Measurements from ENCODE around the gene MAP7D1. TPM values are rescaled to one million over a fixed set of nuclear protein-coding genes. Genes with fewer than 3 reads are reported as not detected.
A peak's percentile ranks its signal among the peaks of the same experiment; 100 is the strongest.

Gene MAP7D1
- total RNA-seq, 2 donors from 2014 or later, result 119 to 120 TPM

DNA sequence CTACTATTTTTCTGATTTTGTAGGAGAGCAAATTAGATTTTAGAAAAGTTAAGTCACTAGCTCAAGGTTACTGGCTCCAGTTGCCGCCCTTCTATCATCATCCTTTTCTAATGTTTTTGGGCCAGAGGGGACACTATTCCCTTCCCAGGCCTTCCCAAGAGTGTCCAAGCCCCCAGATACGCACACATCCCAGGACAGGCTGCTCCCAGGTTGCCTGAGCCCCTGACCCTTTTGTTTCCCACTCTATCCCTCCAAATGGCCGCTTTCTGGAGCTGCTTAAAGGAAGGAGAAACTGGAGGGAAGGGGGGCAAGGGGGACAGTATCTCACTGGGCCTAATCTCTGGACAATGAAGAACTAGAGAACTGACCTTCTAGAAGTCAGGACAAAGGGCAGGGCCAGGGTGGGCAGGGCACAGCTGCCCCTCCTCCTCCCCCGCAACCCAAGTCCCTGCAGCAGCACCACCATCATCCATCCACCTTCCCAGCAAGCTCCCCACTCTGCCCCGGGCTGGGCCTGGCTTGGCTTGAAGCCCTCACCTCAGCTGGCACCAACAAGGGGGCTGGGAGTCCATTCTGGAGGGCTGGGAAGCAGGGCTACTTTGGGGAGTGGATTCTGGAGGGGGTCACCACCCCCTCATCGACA, 1.1 kb upstream of the MAP7D1 start:
- H3K9me3 ChIP-seq (ENCODE audit: control insufficient read depth, low read length), result no peaks in the 10 kb centered on the region
- Mint-ChIP-seq H3K27me3 (ENCODE audit: insufficient read depth) (peaks cover 24% of the 10 kb centered on the region), H3K4me3 (peak overlapping the region; percentile 84), H3K4me1 (peaks cover 41% of the 10 kb centered on the region), H3K27ac (peak overlapping the region; percentile 91), H3K9me3 (no peaks in the 10 kb centered on the region), H3K36me3 (ENCODE audit: low read depth) (peaks cover 10% of the 10 kb centered on the region)
- TF ChIP-seq, protein P1, sequence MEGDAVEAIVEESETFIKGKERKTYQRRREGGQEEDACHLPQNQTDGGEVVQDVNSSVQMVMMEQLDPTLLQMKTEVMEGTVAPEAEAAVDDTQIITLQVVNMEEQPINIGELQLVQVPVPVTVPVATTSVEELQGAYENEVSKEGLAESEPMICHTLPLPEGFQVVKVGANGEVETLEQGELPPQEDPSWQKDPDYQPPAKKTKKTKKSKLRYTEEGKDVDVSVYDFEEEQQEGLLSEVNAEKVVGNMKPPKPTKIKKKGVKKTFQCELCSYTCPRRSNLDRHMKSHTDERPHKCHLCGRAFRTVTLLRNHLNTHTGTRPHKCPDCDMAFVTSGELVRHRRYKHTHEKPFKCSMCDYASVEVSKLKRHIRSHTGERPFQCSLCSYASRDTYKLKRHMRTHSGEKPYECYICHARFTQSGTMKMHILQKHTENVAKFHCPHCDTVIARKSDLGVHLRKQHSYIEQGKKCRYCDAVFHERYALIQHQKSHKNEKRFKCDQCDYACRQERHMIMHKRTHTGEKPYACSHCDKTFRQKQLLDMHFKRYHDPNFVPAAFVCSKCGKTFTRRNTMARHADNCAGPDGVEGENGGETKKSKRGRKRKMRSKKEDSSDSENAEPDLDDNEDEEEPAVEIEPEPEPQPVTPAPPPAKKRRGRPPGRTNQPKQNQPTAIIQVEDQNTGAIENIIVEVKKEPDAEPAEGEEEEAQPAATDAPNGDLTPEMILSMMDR (conservative IDR thresholded peaks at IDR 0.05), result no peak
- H3K27ac ChIP-seq (ENCODE audit: low read depth, low read length), result peak overlapping the region; percentile 95
- WGBS, 2 experiments (ENCODE audit: insufficient coverage in 1 of 2, insufficient read length in 1 of 2), result 52 to 71% methylated on average over 2 to 5 of the region's 6 CpGs
- H3K36me3 ChIP-seq (ENCODE audit: control insufficient read depth, insufficient read depth, low read length), result peaks cover 13% of the 10 kb centered on the region
- peak overlapping the region; percentile 89 for H3K4me3 ChIP-seq (ENCODE audit: low read length)
- H3K27me3 ChIP-seq (ENCODE audit: control insufficient read depth, insufficient read depth, low read length, poor library complexity, severe bottlenecking), result no peaks in the 10 kb centered on the region
- H3K4me1 ChIP-seq (ENCODE audit: control insufficient read depth, insufficient read depth, low read length), result peaks cover 11% of the 10 kb centered on the region
- peak; percentile 72 for DNase-seq
- H3K9ac ChIP-seq (ENCODE audit: extremely low read depth, low read length, poor library complexity, severe bottlenecking), result peak overlapping the region; percentile 78

DNA sequence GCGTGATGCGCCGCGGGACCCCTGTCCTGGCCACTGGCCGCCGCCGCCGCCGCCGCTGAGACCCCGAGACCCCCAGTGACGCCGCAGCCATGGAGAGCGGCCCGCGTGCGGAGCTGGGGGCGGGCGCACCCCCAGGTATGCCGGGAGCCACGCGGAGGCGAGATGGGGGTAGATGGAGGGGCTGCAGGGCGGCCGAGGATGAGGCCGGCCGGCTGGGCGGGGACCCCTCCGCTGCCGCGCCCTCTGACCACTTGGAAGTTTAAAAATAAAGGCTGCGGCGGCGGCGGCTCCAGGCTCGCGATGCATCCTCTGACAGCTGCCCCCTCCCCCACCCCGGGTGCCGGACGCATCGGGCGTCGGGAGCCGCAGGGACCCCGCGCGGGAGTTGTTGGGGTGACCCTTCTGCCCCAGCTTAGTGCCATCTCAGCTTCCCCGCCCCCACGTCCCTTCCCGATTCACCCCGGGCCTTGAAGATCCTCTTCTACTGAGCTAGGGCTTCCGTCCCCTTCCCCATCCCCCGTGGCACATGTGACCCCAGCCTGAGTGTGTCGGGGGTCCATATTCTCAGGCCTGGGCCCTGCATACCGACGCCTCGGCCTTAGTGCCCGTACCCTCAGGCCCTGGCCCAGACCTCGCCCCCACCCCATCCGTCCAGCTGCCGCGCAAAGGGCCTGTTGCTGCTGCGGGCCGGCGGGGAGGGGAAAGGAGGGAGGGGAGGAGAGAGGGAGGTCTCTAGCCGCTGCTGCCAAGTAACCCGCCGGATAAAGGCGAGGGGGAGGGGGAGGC, 562 bp downstream of the MAP7D1 start:
- Mint-ChIP-seq H3K4me3 (peak overlapping the region; percentile 84), H3K9me3 (no peaks in the 10 kb centered on the region), H3K36me3 (ENCODE audit: low read depth) (peaks cover 13% of the 10 kb centered on the region), H3K27ac (peak overlapping the region; percentile 85), H3K4me1 (peaks cover 46% of the 10 kb centered on the region), H3K27me3 (ENCODE audit: insufficient read depth) (peaks cover 24% of the 10 kb centered on the region)
- TF ChIP-seq, protein P1 (conservative IDR thresholded peaks at IDR 0.05), result no peak
- Histone ChIP-seq H3K4me1 (ENCODE audit: control insufficient read depth, insufficient read depth, low read length) (peaks cover 24% of the 10 kb centered on the region), H3K27ac (ENCODE audit: low read depth, low read length) (peak overlapping the region; percentile 95), H3K9ac (ENCODE audit: extremely low read depth, low read length, poor library complexity, severe bottlenecking) (peak overlapping the region; percentile 78), H3K9me3 (ENCODE audit: control insufficient read depth, low read length) (no peaks in the 10 kb centered on the region), H3K4me3 (ENCODE audit: low read length) (peak overlapping the region; percentile 93), H3K27me3 (ENCODE audit: control insufficient read depth, insufficient read depth, low read length, poor library complexity, severe bottlenecking) (no peaks in the 10 kb centered on the region), H3K36me3 (ENCODE audit: control insufficient read depth, insufficient read depth, low read length) (peaks cover 20% of the 10 kb centered on the region)
- WGBS, 2 experiments (ENCODE audit: insufficient coverage in 1 of 2, insufficient read length in 1 of 2), result 0% methylated on average over 10 to 69 of the region's 69 CpGs
- peak; percentile 94 for DNase-seq

DNA sequence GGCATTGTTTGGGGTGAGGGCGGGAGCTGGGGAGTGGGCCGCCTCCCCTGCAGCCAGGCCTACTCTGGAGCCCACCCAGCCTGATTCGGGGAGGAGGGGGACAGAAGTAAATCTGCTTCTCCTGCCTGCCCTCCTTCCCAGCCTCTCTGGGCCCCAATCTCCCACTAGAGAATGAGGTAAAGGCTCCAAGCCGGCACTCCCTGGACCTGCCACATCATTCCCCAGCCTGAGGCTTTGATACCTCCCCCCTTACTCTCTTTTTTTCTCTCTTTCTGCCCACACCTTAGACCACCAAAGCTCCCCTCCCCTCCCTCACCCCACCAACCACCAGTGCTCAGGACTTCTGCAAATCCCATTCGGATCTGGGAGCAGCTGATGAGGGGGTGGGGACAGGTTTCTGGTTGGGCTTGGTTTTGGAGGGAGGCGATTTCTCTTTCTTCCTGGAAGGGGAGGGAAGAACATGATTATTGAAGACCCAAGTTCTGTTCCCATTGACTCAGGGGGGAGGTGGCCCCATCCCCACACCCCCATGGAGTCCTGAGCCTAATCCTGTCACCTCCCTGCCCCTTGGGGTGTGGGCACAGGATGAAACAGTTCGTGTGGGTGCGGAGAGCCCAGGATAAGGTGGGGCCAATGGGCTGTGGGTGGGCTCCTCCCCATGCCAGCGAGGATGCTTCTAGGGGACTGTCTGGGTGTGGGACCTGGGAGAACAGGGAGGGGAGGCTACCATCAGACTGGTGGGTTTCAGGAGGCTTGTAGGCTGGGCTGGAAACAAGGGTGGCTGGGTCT, 1.3 kb downstream of the MAP7D1 start:
- Mint-ChIP-seq H3K27ac (peak overlapping the region; percentile 85), H3K4me3 (peak overlapping the region; percentile 84), H3K9me3 (no peaks in the 10 kb centered on the region), H3K36me3 (ENCODE audit: low read depth) (peaks cover 13% of the 10 kb centered on the region), H3K4me1 (peaks cover 54% of the 10 kb centered on the region), H3K27me3 (ENCODE audit: insufficient read depth) (peaks cover 24% of the 10 kb centered on the region)
- TF ChIP-seq, protein P1 (conservative IDR thresholded peaks at IDR 0.05), result no peak
- no peaks in the 10 kb centered on the region for H3K27me3 ChIP-seq (ENCODE audit: control insufficient read depth, insufficient read depth, low read length, poor library complexity, severe bottlenecking)
- H3K9me3 ChIP-seq (ENCODE audit: control insufficient read depth, low read length), result no peaks in the 10 kb centered on the region
- peak overlapping the region; percentile 93 for H3K4me3 ChIP-seq (ENCODE audit: low read length)
- 15 to 40% methylated on average over 4 to 8 of the region's 9 CpGs for WGBS, 2 experiments (ENCODE audit: insufficient coverage in 1 of 2, insufficient read length in 1 of 2)
- peak overlapping the region; percentile 95 for H3K27ac ChIP-seq (ENCODE audit: low read depth, low read length)
- peaks cover 29% of the 10 kb centered on the region for H3K4me1 ChIP-seq (ENCODE audit: control insufficient read depth, insufficient read depth, low read length)
- DNase-seq, result no peak
- peak overlapping the region; percentile 41 for H3K9ac ChIP-seq (ENCODE audit: extremely low read depth, low read length, poor library complexity, severe bottlenecking)
- H3K36me3 ChIP-seq (ENCODE audit: control insufficient read depth, insufficient read depth, low read length), result peaks cover 23% of the 10 kb centered on the region

Measured in endodermal cell (in vitro differentiated cells).